SKM-1 treated with dmso at 0.1 percent for 144 hours (cell line): ENCODE measurements around the gene SLC45A1.
"Not testable (repeated sequence)": the region's sequence is repeated elsewhere in the genome, so short reads cannot be mapped to it uniquely, and the experiment has no call there.

Experiments used
- DNase-seq: peaks from one replicate; lab custom pipeline; 2025; ENCODE audit not compliant: unreplicated experiment; lab: John Stamatoyannopoulos, UW

The SLC45A1 gene

GRCh38 chr1:8317647-8318381 is at the start of gene SLC45A1:
SLC45A1 (plus strand) TSS chr1:8318114; CDS start chr1:8324330, 6,216 bp downstream.
- DNase-seq = no peak

DNA sequence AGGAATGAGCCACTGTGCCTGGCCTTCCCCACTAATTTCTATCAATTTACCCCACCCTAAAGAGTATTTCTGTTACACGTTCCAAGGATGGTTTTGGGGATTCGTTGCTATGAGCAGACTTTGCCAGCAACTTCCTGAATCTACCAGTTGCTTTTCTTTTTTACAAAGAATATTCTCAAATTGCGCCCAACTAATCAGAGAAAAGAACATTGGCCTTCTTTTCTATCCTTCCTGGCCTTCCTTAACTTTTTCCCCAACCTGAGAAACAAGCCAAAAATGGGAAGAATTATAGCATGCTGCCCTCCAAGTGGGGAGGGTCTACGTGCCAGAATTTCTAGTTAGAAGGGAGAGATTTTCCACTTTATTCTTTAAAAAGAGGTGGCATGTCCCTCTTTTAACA is 44.9 kb upstream of the SLC45A1 start:
- no peak for DNase-seq

DNA sequence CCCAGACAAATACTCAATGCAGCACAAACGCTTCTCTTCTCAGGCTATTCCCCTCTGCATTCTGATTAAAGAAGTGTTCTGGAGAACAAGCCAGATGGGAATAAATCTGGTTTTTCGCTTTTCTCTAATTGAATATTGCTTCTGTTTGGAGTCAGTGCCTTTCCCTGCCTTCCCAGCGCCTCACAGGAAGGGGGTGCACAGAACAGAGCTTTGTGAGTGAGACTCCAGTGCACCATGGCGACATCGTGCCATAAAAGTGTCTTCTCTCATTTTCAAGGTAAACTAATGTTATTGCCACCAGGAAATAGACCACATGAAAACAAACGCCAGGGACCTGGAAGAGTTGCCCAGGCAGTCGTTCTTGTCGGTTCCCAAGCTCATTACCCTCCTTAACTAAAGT is 43.6 kb upstream of the SLC45A1 start:
- DNase-seq = no peak

DNA sequence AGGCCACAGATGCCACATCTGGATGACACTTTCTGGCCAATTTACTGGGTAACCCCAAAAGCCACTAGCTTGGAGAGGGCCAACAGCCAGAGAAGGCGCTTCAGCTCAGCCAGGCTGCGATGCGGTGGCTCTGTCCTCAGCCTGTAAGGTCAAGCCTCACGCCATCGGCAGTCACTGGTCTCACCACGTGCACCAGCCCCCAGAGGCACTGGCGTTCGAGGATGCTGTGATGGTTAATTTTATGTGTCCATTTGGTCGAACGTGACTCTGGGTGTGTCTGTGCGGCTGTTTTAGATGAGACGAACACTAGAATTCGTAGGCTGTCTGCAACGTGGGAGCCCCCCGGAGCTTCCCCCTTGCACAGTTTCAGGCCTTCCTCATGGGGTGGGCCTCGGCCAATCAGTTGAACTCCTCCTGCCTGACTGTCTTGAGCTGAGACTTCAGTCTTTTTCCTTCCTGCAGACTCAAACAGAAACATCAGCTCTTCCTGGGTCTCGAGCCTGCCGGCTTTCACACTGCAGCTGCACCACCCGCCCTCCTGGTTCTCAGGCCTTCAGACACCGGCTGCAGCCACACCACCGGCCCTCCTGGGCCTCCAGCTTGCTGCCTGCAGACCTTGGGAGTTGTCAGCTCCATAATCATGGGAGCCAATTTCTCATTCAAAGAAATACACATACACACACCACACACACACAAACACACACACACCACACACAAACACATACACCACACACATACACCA is 41.6 kb upstream of the SLC45A1 start:
- no peak for DNase-seq

- DNase-seq = no peak
These were observed 41.0 kb upstream of the SLC45A1 start for GRCh38 chr1:8276932-8277331.

GRCh38 chr1:8278677-8279076 is 39.2 kb upstream of the SLC45A1 start:
- DNase-seq = not testable (repeated sequence)

GRCh38 chr1:8281843-8282509 is 35.9 kb upstream of the SLC45A1 start:
- DNase-seq = no peak

DNA sequence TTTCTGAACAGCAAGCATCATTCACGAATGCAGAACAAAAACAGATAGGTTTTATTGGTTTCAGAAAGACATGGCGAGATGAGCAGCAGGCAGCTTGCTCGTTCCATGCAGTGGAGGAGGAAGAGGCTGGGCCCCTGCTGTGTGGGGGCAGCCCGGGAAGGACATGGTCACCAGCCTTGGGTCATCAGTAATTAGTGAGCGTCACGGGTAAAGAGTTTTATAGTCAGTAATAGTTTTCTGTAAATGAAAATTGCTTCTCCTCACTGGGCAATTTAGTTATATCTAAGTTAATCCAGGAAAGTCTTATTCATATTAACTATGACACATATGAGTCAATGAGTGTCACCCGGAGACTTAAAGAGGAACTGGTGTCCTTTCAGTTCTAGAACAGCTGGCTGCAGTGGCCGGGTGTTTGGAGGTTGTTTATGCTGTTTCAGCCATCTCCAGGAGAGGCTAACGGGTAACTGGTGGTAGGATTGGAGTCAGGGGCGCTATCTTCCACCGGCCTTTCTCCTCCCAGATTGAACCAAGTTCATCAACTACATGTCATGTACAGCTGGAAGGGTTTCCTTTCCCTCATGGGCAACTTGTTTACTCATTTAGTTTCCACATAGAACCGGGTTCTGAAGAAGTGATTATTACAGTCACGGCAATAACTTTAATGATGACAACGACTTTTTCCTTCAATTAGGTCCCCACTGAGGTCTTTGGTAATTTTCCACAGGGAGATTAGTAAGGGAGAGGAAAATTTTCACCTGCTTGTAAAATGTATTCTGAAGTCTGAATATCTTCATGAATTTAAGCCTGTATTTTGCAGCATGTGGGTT is 34.6 kb upstream of the SLC45A1 start:
- DNase-seq = peak; percentile 35

GRCh38 chr1:8284127-8284526 is 33.8 kb upstream of the SLC45A1 start:
- no peak for DNase-seq

GRCh38 chr1:8285103-8285502 is 32.8 kb upstream of the SLC45A1 start:
- no peak for DNase-seq

DNA sequence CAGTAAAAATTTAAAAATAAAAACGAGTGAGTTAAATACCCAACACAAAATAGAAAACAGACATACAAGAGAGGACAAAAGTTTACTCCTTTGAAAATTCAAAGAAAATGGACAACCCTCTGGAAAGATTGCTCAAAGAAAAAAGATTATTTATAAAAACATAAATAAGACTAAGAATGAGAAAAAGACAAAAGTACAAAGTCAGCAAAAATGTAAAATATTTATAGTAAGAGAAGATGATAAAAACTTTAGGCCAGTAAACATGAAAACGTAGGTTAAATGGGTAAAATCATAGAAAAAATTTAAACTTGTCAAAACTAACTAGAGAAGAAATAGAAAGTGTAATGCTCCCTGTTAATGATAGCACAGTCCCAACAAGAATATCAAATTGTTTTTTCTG is 31.9 kb upstream of the SLC45A1 start:
- no peak for DNase-seq

GRCh38 chr1:8293118-8293517 is 24.8 kb upstream of the SLC45A1 start:
- no peak for DNase-seq

GRCh38 chr1:8293641-8294169 is 24.2 kb upstream of the SLC45A1 start:
- DNase-seq = no peak

DNA sequence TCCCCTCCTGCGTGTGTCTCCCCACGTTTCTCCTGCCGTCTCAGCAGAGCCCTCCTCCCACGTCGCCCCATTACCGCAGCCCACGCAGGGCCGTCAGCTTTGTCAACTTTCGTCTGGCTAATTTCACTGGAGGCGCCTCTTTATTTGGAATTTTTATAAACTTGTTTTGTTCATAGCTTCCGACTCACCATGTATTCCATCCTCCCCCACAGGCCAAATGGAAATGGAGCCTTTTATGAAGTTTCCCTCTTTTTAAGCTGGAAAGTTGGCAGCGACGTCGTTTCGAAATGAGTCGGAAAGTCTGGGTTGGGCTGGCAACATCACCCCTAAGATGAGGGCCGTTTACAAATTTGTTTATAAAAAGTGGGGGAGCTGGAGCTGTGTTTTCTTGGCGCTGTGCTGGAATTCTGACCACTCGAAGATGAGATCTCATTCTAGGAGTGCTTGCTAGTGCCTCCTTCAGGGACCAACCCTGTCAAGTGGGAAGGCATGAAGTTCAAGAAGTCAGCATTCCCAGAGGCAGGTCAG is 23.7 kb upstream of the SLC45A1 start:
- DNase-seq = no peak

- no peak for DNase-seq
These were observed 20.7 kb upstream of the SLC45A1 start for GRCh38 chr1:8297245-8297644.

DNA sequence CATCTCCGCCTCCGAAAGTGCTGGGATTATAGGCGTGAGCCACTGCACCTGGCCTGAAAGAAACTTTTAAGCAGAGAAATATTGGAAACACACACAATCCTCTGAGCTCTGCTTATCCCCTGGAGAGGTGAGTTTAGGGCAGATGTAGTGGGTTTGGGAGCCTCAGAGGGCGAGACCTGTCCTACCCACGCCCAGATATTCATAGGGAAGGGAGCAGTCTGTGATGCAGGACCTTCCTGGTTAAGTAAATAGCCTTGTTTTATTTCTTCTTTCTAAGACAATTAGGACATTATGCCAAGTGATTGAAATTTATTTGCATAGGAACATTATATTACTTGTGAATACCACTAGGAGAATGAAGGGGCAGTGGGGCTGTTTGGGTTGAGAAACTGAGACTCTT is 18.0 kb upstream of the SLC45A1 start:
- DNase-seq = no peak

DNA sequence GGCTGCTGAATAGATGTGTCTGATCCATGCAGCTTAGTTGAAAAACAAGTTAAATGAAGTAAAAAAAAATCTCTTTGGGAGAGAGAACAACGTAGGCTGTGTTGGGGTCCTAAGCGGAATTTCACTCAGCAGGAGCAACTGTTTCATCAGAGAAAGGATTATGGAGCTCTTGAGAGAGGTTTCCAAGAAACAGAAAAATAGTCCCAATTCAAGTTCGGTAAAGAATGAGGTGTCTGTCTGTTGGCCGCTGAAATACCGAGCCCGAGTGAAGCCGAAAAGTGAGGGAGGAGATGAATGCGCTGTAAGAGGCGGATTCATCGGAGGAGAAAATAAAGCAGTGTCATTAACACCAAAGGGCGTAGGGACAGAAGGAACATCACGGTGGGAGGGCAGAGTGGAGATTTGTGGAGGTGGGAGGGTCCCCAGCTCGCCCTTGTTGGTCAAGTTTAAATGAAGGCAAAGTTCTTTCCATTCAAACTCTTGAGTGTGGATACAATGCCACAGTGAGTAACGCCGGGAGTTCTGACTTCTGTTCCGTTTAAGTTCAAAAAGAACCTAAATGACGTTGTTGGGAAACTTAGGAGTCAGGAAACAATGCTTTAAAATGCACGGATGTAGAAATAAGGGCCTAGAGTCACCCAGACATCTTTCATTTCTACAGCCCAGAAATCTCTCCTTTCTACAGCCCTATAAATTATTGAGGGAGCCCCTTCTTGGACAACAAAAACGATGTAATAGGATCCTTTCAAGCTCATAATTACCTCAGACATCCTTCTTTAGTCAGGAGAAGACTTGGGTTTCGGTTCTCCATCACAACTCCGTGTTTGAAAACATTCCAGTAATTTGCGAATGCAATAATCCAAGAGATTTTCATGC is 15.6 kb upstream of the SLC45A1 start:
- DNase-seq = no peak

DNA sequence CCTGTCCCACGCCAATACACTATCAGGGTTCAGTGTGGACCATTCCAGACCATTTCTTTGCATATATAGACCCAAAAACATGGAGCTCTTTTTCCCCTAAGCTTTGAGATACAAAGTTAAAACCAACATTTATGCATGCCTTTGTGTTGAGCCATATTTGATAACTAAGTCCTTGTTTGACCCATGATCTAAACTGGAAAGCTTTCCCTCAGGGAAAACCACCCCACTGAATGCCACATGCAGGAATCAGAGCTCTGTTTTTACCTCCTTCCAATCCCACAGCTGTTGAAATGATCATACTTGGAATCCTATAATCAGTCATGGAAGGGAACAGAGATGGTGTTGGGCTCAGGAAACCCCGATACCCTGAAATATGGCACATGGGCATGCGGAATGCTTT is 14.8 kb upstream of the SLC45A1 start:
- no peak for DNase-seq

- no peak for DNase-seq
These were observed 14.0 kb upstream of the SLC45A1 start for GRCh38 chr1:8303876-8304275.

- no peak for DNase-seq
These were observed 10.3 kb upstream of the SLC45A1 start for GRCh38 chr1:8307628-8308027.
